Endodermal cell (in vitro differentiated cells): ENCODE data around the gene CORO1C. TPM values are rescaled to one million over a fixed set of nuclear protein-coding genes. Genes with fewer than 3 reads are reported as not detected.

ENCODE experiments used
- DNase-seq: peaks from one replicate; pipeline ENCODE4 v3.0.0-alpha.2; 2017
- H3K27ac ChIP-seq: 2 replicates; pipeline ENCODE4 v1.5.1; 2013; ENCODE audit warnings: mild to moderate bottlenecking, low read depth, low read length, moderate library complexity
- H3K27me3 ChIP-seq: 2 replicates; pipeline ENCODE4 v1.6.1; 2013; ENCODE audit warnings: mild to moderate bottlenecking, low read length, moderate library complexity; ENCODE audit not compliant: insufficient read depth, control insufficient read depth, poor library complexity, severe bottlenecking
- H3K36me3 ChIP-seq: 2 replicates; pipeline ENCODE4 v1.7.0; 2013; ENCODE audit warnings: mild to moderate bottlenecking, low read length, moderate library complexity; ENCODE audit not compliant: control insufficient read depth, insufficient read depth
- H3K4me1 ChIP-seq: one replicate; pipeline ENCODE4 v1.7.0; 2013; ENCODE audit warnings: low read length; ENCODE audit not compliant: control insufficient read depth, insufficient read depth
- H3K4me3 ChIP-seq: 2 replicates; pipeline ENCODE4 v1.5.1; 2013; ENCODE audit warnings: mild to moderate bottlenecking, low read length, moderate library complexity
- H3K9ac ChIP-seq: 2 replicates; pipeline ENCODE4 v1.6.1; 2013; ENCODE audit warnings: mild to moderate bottlenecking, low read length, moderate library complexity; ENCODE audit not compliant: poor library complexity, severe bottlenecking; ENCODE audit errors: extremely low read depth
- H3K9me3 ChIP-seq: 2 replicates; pipeline ENCODE4 v1.6.1; 2013; ENCODE audit warnings: mild to moderate bottlenecking, low read length, moderate library complexity; ENCODE audit not compliant: control insufficient read depth
- H3K27ac Mint-ChIP-seq: 2 replicates; pipeline ENCODE4 v1.8.0; 2020; ENCODE audit warnings: mixed read lengths
- H3K27me3 Mint-ChIP-seq: 2 replicates; pipeline ENCODE4 v1.8.0; 2021; ENCODE audit warnings: mild to moderate bottlenecking, mixed read lengths; ENCODE audit not compliant: insufficient read depth
- H3K36me3 Mint-ChIP-seq: 2 replicates; pipeline ENCODE4 v1.8.0; 2020; ENCODE audit warnings: low read depth, mixed read lengths
- H3K4me1 Mint-ChIP-seq: 2 replicates; pipeline ENCODE4 v1.8.0; 2020; ENCODE audit warnings: mixed read lengths
- H3K4me3 Mint-ChIP-seq: 2 replicates; pipeline ENCODE4 v1.8.0; 2020; ENCODE audit warnings: mild to moderate bottlenecking, moderate library complexity, mixed read lengths
- H3K9me3 Mint-ChIP-seq: 2 replicates; pipeline ENCODE4 v1.8.0; 2020; ENCODE audit warnings: mild to moderate bottlenecking, mixed read lengths
- CTCF ChIP-seq: fragments of 200-600 bp; sonication (generic); conservative IDR thresholded peaks from 2 replicates; pipeline ENCODE4 v1.5.0; 2021; ENCODE audit warnings: antibody characterized with exemption, mild to moderate bottlenecking
- WGBS, 2 experiments: methylation state at CpG; one replicate each; pipeline versions ENCODE4 v1.1.5 to v1.1.7; 2013; ENCODE audit warnings: missing lambda C conversion rate in 2 of 2, mixed read lengths in 1 of 2; ENCODE audit not compliant: insufficient coverage in 1 of 2, insufficient read length in 1 of 2; 5-methylcytosine and 5-hydroxymethylcytosine counted together
- total RNA-seq, 2 donors: library from RNA; stranded (reverse); fragmentation: NEBNext Ultra II Directional in 1 of 2; extraction: Animal tissue kit (Norgen Biotek cat#: 25700) in 1 of 2; gene quantifications; 2 replicates in 1 of 2; 3 replicates in 1 of 2; pipeline ENCODE4 v1.2.1, GENCODE V29; 2021

The CORO1C gene
- total RNA-seq, 2 donors from 2014 or later: 122 to 125 TPM

GRCh38 chr12:108608616-108609015, 122.7 kb downstream of the CORO1C start:
- no peak overlapping the region for H3K27ac ChIP-seq
- H3K4me3 ChIP-seq: no peak overlapping the region
- no peaks in the 10 kb centered on the region for H3K27me3 Mint-ChIP-seq
- H3K27ac Mint-ChIP-seq: no peak overlapping the region
- H3K9me3 ChIP-seq: no peaks in the 10 kb centered on the region
- no peaks in the 10 kb centered on the region for H3K36me3 Mint-ChIP-seq
- no peaks in the 10 kb centered on the region for H3K4me1 Mint-ChIP-seq
- no peak for TF ChIP-seq CTCF
- no peaks in the 10 kb centered on the region for H3K36me3 ChIP-seq
- H3K9me3 Mint-ChIP-seq: no peaks in the 10 kb centered on the region
- no peaks in the 10 kb centered on the region for H3K4me1 ChIP-seq
- no peak overlapping the region for H3K9ac ChIP-seq
- no peaks in the 10 kb centered on the region for H3K27me3 ChIP-seq
- WGBS, 2 experiments: 88 to 89% methylated on average over 4 to 5 of the region's 5 CpGs
- H3K4me3 Mint-ChIP-seq: no peak overlapping the region
- no peak for DNase-seq

DNA sequence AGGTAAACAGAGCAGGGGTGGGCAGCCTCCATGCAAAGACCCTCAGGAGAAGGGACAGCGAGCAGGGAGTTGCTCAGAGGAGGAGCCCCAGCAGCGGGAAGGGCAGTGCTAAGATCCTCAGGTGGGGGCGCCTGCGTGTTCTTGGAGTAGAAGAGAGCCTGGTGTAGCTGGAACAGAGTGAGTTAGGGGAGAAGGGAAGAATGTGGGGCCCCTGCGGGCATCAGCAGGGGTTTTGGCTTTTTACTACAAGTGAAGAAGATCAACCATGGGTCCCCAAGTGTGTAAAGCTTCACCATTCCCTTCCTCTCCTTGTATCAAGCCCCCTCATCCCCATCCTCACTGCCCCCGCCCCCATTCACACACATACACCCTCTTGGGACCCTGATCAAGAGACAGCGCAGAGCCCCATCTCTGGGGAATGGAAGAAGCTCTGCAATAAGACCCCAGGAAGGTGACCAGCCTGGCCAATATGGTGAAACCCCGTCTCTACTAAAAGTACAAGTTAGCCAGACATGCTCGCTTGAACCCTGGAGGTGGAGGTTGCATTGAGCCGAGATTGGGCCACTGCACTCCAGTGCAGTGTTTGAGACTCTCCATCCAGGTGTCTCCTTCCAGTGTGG, 123.2 kb downstream of the CORO1C start:
- no peak overlapping the region for H3K27ac ChIP-seq
- no peak overlapping the region for H3K9ac ChIP-seq
- TF ChIP-seq CTCF: peak; percentile 11
- no peak overlapping the region for H3K27ac Mint-ChIP-seq
- no peak overlapping the region for H3K4me3 ChIP-seq
- no peaks in the 10 kb centered on the region for H3K9me3 Mint-ChIP-seq
- no peaks in the 10 kb centered on the region for H3K9me3 ChIP-seq
- H3K4me1 Mint-ChIP-seq: no peaks in the 10 kb centered on the region
- no peaks in the 10 kb centered on the region for H3K27me3 ChIP-seq
- no peaks in the 10 kb centered on the region for H3K36me3 Mint-ChIP-seq
- no peak overlapping the region for H3K4me3 Mint-ChIP-seq
- no peaks in the 10 kb centered on the region for H3K27me3 Mint-ChIP-seq
- no peaks in the 10 kb centered on the region for H3K4me1 ChIP-seq
- DNase-seq: no peak
- 82 to 90% methylated on average over 6 to 10 of the region's 10 CpGs for WGBS, 2 experiments
- H3K36me3 ChIP-seq: no peaks in the 10 kb centered on the region

DNA sequence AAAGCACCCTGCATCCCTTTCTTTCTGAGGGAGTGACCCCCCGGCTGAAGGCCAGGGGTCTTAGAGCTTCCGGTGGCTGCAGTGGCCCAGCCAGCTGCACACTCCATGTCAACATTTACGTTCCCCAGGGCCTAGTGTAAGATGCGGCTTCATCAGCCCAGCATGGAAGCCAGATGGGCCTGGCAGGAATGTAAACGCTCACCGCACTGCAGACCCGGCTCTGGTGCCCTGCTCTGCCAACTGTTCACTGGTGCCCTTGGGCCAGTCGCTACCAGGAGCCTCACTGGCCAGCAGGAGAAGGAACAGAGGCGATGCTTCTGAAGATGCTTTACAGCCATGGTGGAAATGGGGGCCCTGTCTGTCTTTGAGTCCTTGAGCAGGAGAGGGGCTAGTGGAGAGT, 124.8 kb downstream of the CORO1C start:
- Mint-ChIP-seq H3K27me3 (no peaks in the 10 kb centered on the region), H3K36me3 (no peaks in the 10 kb centered on the region), H3K27ac (no peak overlapping the region), H3K4me3 (no peak overlapping the region), H3K4me1 (no peaks in the 10 kb centered on the region), H3K9me3 (no peaks in the 10 kb centered on the region)
- H3K27me3 ChIP-seq: no peaks in the 10 kb centered on the region
- 85 to 96% methylated on average over 3 to 9 of the region's 9 CpGs for WGBS, 2 experiments
- TF ChIP-seq CTCF: no peak
- DNase-seq: no peak
- no peak overlapping the region for H3K9ac ChIP-seq
- H3K4me1 ChIP-seq: no peaks in the 10 kb centered on the region
- H3K9me3 ChIP-seq: no peaks in the 10 kb centered on the region
- H3K36me3 ChIP-seq: no peaks in the 10 kb centered on the region
- H3K4me3 ChIP-seq: no peak overlapping the region
- H3K27ac ChIP-seq: no peak overlapping the region
